RWPE2 (cell line): Measurements from ENCODE around the gene CHST11.

Experiments used
- ATAC-seq: fragments of 200-7000 bp; cut with Tn5 transposase; 3 replicates; pipeline ENCODE4 v1.9.1; 2021; ENCODE audit warnings: low read depth
- DNase-seq: peaks from one replicate; pipeline ENCODE4 v3.0.0-alpha.2; 2020; ENCODE audit warnings: low spot score
- H3K27ac ChIP-seq: fragments of 450-650 bp; 2 replicates; pipeline ENCODE4 v1.5.1; 2017; ENCODE audit warnings: mild to moderate bottlenecking; ENCODE audit not compliant: poor library complexity, severe bottlenecking
- H3K27me3 ChIP-seq: fragments of 250-450 bp; sonication (Bioruptor Pico); 2 replicates; pipeline ENCODE4 v1.5.1; 2021; ENCODE audit warnings: mild to moderate bottlenecking, moderate library complexity; ENCODE audit not compliant: insufficient read depth, poor library complexity, severe bottlenecking
- H3K36me3 ChIP-seq: fragments of 250-450 bp; sonication (Bioruptor Pico); 2 replicates; pipeline ENCODE4 v1.5.1; 2020; ENCODE audit warnings: low read depth, mild to moderate bottlenecking, moderate library complexity
- H3K4me1 ChIP-seq: fragments of 250-450 bp; sonication (Bioruptor Pico); 2 replicates; pipeline ENCODE4 v1.5.1; 2021; ENCODE audit warnings: mild to moderate bottlenecking, moderate library complexity; ENCODE audit not compliant: insufficient read depth, poor library complexity, severe bottlenecking
- H3K4me3 ChIP-seq: fragments of 250-450 bp; sonication (Bioruptor Pico); 2 replicates; pipeline ENCODE4 v1.5.1; 2021; ENCODE audit warnings: mild to moderate bottlenecking, moderate library complexity; ENCODE audit not compliant: severe bottlenecking
- H3K9me3 ChIP-seq: fragments of 250-450 bp; sonication (Bioruptor Pico); 2 replicates; pipeline ENCODE4 v1.5.1; 2021; ENCODE audit warnings: mild to moderate bottlenecking, moderate library complexity; ENCODE audit not compliant: severe bottlenecking
- TF ChIP-seq, protein P1 (sequence below): fragments of 450-650 bp; IDR thresholded peaks from one replicate; pipeline ENCODE4 v1.5.1; 2017; ENCODE audit warnings: mild to moderate bottlenecking, moderate library complexity; ENCODE audit not compliant: poor library complexity, severe bottlenecking

Gene CHST11

DNA sequence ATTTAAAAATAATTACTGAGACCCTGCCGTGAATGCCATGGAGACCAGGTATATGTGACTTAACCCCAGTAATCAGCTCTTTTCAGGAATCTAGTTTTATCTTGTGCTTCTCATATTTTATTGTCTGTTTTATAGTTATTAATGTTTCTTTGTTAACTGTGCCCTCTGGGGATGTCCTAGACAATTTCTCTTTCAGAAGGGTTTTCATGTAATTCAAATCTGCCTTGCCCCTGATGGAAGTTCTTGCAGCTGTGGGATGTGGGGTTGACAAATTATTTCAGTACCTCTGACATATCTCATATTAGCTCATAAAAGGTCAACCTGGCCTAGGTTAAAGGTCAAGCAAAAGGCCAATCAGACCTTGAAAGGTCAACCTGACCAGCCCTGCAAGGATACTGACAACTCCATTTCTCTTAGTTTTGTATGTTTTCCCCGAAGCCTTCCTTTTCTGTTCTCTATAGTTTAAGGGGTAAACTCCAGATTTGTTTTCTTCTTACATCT is 319.0 kb downstream of the CHST11 start:
- no peaks in the 10 kb centered on the region for H3K27me3 ChIP-seq
- ATAC-seq (no peak), DNase-seq (no peak)
- TF ChIP-seq, protein P1, sequence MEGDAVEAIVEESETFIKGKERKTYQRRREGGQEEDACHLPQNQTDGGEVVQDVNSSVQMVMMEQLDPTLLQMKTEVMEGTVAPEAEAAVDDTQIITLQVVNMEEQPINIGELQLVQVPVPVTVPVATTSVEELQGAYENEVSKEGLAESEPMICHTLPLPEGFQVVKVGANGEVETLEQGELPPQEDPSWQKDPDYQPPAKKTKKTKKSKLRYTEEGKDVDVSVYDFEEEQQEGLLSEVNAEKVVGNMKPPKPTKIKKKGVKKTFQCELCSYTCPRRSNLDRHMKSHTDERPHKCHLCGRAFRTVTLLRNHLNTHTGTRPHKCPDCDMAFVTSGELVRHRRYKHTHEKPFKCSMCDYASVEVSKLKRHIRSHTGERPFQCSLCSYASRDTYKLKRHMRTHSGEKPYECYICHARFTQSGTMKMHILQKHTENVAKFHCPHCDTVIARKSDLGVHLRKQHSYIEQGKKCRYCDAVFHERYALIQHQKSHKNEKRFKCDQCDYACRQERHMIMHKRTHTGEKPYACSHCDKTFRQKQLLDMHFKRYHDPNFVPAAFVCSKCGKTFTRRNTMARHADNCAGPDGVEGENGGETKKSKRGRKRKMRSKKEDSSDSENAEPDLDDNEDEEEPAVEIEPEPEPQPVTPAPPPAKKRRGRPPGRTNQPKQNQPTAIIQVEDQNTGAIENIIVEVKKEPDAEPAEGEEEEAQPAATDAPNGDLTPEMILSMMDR, result no peak
- no peak overlapping the region for H3K27ac ChIP-seq
- H3K36me3 ChIP-seq, result no peaks in the 10 kb centered on the region
- H3K4me3 ChIP-seq, result no peak overlapping the region
- peaks cover 5% of the 10 kb centered on the region for H3K9me3 ChIP-seq
- H3K4me1 ChIP-seq, result no peaks in the 10 kb centered on the region

DNA sequence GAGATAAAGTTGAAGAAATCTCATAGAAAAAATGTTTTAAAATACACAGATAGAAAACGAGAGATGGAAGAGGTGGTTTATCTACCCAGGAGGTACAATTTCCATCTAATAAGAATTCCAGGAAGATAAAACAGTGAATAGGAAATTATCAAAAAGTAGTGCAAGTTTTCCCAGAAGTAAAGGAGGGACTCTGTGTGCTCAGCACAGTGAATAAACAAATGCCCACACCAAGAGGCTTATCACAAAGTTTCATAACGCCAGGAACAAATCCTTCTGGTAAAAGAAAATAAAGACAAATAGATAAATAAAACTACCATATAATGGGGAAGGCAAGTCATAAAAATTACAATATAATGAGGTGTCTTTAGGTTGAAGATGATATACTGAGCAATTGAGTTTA is 322.4 kb downstream of the CHST11 start:
- Histone ChIP-seq H3K27ac (no peak overlapping the region), H3K4me1 (no peaks in the 10 kb centered on the region), H3K4me3 (no peak overlapping the region), H3K9me3 (no peaks in the 10 kb centered on the region), H3K36me3 (no peaks in the 10 kb centered on the region), H3K27me3 (no peaks in the 10 kb centered on the region)
- ATAC-seq (no peak), DNase-seq (no peak)
- TF ChIP-seq, protein P1, result no peak

DNA sequence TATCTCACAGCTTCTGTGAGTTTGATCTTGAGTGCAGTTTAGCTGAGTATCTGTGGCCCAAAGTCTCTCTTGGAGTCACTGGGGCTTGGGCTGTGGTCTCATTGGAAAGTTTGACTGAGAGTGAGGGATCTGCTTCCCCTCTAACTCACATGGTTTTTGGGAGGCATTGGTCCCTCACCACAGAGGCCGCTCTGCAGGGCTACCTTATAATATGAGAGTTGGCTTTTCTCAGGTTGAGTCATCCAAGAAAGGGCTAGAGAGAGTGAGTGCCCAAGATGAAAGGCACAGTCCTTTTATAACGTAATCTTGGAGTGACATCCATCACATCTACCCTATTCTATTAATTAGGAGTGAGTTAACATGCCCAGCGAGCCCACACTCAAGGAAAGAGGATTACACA is 325.5 kb downstream of the CHST11 start:
- H3K27ac ChIP-seq, result no peak overlapping the region
- ATAC-seq, result no peak
- DNase-seq, result no peak
- no peak overlapping the region for H3K4me3 ChIP-seq
- TF ChIP-seq, protein P1, result no peak
- no peaks in the 10 kb centered on the region for H3K4me1 ChIP-seq
- no peaks in the 10 kb centered on the region for H3K9me3 ChIP-seq
- no peaks in the 10 kb centered on the region for H3K36me3 ChIP-seq
- no peaks in the 10 kb centered on the region for H3K27me3 ChIP-seq

DNA sequence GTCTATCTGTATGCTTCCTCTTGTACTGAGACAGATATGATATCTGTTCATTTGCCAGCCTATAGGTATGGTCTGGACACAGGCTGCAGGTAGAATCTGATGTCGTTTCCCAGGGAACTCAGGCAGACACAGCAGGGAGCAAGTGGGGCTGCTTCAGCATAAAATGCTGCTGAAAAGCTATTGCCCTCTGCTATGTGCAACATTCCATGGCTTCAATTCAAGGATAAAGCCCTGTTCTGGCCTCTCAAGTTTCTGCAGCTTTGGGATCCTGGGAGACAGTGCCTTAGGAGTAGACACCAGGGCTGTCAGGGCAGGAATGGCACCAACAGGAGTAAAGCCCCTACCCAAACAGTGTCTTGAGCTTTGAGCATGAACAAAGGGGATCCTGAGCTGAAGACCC is 327.8 kb downstream of the CHST11 start:
- TF ChIP-seq, protein P1, result no peak
- no peak overlapping the region for H3K4me3 ChIP-seq
- H3K27ac ChIP-seq, result no peak overlapping the region
- no peaks in the 10 kb centered on the region for H3K27me3 ChIP-seq
- H3K36me3 ChIP-seq, result no peaks in the 10 kb centered on the region
- no peaks in the 10 kb centered on the region for H3K4me1 ChIP-seq
- no peaks in the 10 kb centered on the region for H3K9me3 ChIP-seq
- no peak for ATAC-seq
- DNase-seq, result no peak

DNA sequence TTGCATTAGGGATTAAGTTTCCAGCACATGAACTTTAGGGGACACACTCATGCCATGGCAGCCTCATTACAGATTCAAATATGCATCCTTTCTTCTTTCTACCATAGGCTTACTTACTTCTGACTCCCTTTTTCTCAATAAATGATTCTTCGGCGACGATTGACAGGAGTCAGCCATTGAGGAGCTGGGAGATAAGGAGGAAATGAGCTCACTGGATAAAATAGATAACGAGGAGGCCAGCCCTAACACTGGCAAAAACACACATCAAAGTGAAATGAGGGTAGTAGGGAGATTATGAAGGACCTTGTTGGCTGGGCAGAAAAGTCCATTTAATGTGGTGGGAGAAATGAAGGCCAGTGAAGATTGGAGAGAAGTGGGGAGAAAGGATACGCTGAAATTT is 329.1 kb downstream of the CHST11 start:
- no peak for ATAC-seq
- TF ChIP-seq, protein P1, result no peak

More for the DNA sequence above, 329.1 kb downstream of the CHST11 start:
- Histone ChIP-seq H3K9me3 (no peaks in the 10 kb centered on the region), H3K4me1 (no peaks in the 10 kb centered on the region), H3K4me3 (no peak overlapping the region), H3K27ac (no peak overlapping the region), H3K36me3 (no peaks in the 10 kb centered on the region), H3K27me3 (no peaks in the 10 kb centered on the region)
- no peak for DNase-seq
